AG04450 (cell line): Measurements from ENCODE around the gene PDXDC1. TPM values are rescaled to one million over a fixed set of nuclear protein-coding genes. Genes with fewer than 3 reads are reported as not detected.
"Not testable (repeated sequence)": the region's sequence is repeated elsewhere in the genome, so short reads cannot be mapped to it uniquely, and the experiment has no call there.

Source experiments
- CTCF ChIA-PET: fragments of 300-600, 350-600 bp; formaldehyde crosslinking; extraction: SDS; loops from one replicate; lab custom pipeline; 2022; ENCODE audit warnings: antibody characterized with exemption, inconsistent platforms; lab: Charles Lee
- POLR2A ChIA-PET: fragments of 350-600 bp; formaldehyde crosslinking; extraction: SDS; loops from one replicate; lab custom pipeline; 2021; ENCODE audit warnings: antibody characterized with exemption, inconsistent platforms; lab: Yijun Ruan, JAX
- DNase-seq: peaks from one replicate; pipeline ENCODE4 v3.0.0-alpha.2; 2011; ENCODE audit warnings: low read depth, low spot score
- H3K27ac ChIP-seq: one replicate; pipeline ENCODE4 v1.5.1; 2012; ENCODE audit warnings: low read depth, low read length, control low read depth
- H3K27me3 ChIP-seq: one replicate; pipeline ENCODE4 v1.6.0; 2012; ENCODE audit warnings: low read length; ENCODE audit not compliant: control insufficient read depth, insufficient read depth
- H3K4me3 ChIP-seq: 2 replicates; pipeline ENCODE4 v1.5.1; 2011; ENCODE audit warnings: mild to moderate bottlenecking, low read depth, low read length, control low read depth
- H3K9me3 ChIP-seq: 2 replicates; pipeline ENCODE4 v1.5.1; 2012; ENCODE audit warnings: low read length; ENCODE audit not compliant: control insufficient read depth, insufficient read depth
- polyA plus RNA-seq: library from polyadenylated mRNA; depleted of rRNA; stranded (reverse); fragments of >200 nt; gene quantifications from 2 replicates; pipeline ENCODE4 v1.2.3, GENCODE V29; 2011
- TF ChIP-seq, protein P1 (sequence below): IDR thresholded peaks from 2 replicates; pipeline ENCODE4 v1.5.1; 2011; ENCODE audit warnings: low read depth, low read length, control low read depth, inconsistent platforms

The PDXDC1 gene
- polyA plus RNA-seq, 1 experiment = 93.9 TPM

DNA sequence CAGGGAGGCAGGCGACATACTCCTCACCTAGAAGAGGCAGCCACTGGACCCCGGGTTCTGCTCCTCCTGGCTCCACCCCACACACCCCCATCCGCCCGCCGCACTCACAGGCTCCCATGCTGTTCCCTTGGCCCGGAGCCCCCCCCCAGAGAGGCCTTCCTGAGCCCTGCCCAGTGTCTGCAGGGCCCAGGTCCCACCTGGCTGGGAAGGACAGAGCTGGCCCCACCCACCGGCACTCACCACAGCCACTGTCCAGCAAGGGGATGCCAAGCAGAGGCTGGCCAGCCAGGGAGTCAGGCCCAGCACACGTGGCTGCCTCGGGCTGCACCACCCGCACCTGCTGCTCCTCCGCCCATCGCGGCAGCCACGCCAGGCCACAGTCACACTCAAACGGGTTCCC is 162.7 kb downstream of the PDXDC1 start:
- CTCF ChIA-PET = not testable (repeated sequence)

DNA sequence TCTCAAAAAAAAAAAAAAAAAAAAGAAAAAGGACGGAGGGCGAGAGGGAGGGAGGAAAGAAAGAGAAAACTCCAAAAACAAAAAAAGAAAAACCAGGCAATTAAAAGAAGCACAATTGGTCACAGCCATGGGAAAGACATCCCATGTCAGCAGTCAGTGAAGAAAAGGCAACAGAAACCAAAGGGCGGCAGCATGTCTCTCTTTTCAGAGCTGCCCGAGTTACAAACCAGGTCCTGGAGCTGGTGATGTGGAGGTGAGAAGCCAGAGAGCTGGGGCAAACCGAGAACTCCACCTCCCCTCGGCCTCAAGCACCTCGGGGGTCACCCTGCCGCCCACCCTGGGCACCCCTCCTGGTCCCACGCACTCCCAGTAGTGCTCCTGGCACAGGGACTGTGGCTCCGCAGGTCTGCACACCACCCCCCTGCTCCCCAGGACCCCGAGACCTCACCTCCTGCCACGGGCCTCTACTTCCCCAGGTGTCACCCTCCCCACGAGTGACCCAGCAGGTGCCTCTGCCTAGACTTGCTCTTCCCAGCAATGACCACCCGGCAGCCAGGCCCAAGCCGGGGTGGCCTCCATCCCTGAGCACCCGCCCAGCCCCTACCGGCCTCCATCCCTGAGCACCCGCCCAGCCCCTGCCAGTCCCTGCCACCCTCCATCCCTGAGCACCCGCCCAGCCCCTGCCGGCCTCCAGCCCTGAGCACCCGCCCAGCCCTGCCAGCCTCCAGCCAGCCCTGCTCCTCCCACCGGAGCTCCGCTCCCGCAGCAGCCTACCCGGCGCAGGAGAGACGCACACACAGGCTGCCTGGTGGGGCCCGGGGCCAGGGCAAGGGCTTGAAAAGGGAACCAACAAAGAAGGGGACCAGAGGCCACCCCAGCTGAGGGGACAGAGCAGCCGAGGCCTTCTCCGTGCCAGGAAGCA is 165.9 kb downstream of the PDXDC1 start:
- H3K4me3 ChIP-seq, H3K27ac ChIP-seq, POLR2A ChIA-PET, DNase-seq, H3K9me3 ChIP-seq, CTCF ChIA-PET, H3K27me3 ChIP-seq: not testable (repeated sequence)

More for the DNA sequence above, 162.7 kb downstream of the PDXDC1 start:
- H3K4me3 ChIP-seq, H3K27ac ChIP-seq, H3K9me3 ChIP-seq, DNase-seq, H3K27me3 ChIP-seq, POLR2A ChIA-PET: not testable (repeated sequence)

DNA sequence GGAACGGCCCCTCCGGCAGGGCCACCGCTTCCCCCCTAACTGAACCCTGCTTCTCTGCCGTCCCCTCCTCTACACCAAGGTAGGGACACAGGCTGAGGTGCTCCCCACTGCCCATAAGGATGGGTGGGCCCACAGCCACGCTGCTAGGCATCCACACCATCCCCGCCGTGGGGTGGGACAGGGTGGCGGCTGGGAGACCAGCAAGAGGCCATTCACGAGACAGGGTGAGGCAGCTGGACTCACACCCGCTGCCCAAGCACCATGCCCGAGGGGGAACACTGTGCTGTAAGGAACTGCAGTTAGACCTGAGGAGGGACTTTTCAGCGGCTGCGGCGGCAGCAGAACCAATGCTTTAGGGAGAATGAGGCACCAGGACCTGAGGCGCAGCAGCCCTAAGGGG is 166.8 kb downstream of the PDXDC1 start:
- DNase-seq = no peak
- Histone ChIP-seq H3K27ac (no peak overlapping the region), H3K4me3 (no peak overlapping the region), H3K27me3 (no peaks in the 10 kb centered on the region), H3K9me3 (no peaks in the 10 kb centered on the region; the same call in 1 of the 2 replicates)
- TF ChIP-seq, protein P1, sequence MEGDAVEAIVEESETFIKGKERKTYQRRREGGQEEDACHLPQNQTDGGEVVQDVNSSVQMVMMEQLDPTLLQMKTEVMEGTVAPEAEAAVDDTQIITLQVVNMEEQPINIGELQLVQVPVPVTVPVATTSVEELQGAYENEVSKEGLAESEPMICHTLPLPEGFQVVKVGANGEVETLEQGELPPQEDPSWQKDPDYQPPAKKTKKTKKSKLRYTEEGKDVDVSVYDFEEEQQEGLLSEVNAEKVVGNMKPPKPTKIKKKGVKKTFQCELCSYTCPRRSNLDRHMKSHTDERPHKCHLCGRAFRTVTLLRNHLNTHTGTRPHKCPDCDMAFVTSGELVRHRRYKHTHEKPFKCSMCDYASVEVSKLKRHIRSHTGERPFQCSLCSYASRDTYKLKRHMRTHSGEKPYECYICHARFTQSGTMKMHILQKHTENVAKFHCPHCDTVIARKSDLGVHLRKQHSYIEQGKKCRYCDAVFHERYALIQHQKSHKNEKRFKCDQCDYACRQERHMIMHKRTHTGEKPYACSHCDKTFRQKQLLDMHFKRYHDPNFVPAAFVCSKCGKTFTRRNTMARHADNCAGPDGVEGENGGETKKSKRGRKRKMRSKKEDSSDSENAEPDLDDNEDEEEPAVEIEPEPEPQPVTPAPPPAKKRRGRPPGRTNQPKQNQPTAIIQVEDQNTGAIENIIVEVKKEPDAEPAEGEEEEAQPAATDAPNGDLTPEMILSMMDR = no peak
- CTCF ChIA-PET = no interaction called here
- POLR2A ChIA-PET = no interaction called here

DNA sequence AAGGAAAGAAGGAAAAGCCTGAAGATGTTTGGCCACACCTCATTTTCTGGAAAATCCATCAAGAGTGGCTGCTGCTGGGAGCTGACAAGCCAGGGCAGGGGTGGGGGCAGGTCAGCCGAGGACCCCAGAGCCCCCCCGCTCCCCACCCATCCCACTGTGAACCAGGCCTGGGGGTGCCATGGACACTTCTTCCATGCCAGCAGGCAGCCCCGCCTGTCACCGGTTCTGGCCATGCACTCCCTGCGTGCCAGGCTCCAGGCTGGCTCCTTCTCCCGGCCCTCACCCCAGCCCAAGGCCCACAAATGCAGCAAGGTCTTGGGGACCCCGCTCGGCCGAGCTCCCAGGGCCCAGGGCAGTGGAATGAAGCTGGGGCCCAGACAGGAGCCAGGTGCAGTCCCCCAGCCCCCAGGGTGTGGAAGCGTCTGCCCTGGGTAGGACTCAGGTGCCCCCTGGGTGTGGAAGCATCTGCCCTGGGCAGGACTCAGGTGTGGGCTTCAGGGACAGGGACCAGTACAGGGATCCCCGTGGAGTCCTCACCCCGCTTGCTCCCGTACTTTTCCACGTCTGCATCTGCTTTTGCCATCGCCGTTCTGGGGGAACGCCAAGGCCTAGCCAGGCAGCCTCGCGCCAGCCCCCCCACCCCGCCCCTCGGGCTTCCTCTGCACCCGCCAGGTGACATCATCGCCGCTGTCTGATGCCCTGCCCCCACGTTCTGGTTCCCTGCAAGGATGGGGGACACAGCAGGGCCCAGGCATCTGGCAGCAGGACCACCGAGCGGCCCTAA is 167.5 kb downstream of the PDXDC1 start:
- CTCF ChIA-PET, H3K9me3 ChIP-seq, DNase-seq, H3K4me3 ChIP-seq, H3K27ac ChIP-seq, POLR2A ChIA-PET, H3K27me3 ChIP-seq: not testable (repeated sequence)

DNA sequence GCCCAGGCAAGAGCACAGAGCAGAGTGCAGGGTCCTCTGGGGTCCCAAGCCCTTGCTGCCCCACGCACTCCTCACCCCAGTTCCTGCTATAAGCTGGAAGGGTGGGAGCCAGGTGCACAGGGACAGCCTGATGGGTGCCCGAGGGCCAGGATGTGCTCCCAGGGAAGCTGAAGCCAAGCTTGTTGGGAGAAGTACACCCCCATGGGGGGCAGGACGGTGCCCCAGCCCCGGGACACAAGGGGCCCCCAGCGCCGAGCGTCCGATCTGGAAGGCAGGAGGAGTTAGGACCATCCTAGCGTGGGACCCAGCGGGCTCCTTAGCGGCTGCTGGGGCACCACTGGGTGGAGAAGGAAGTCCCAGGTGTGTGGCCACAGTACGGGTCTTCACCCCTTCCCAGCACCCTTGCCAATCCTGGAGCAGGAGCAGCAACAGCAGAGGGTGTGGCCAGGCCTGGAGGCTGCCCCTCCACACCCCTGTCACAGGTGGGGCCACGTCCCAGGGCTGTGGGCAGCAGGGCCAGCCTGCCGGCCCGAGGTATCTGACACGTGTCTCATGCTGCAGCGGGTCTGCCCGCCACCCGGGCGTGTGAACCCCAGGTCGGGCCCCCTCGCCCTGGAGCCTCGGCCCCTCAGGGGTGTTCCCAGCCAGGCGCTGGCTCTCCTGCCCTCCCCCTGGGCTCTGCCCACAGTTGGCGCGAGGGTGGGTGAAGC is 168.2 kb downstream of the PDXDC1 start:
- H3K9me3 ChIP-seq, H3K4me3 ChIP-seq, H3K27ac ChIP-seq, DNase-seq, H3K27me3 ChIP-seq, CTCF ChIA-PET, POLR2A ChIA-PET: not testable (repeated sequence)

DNA sequence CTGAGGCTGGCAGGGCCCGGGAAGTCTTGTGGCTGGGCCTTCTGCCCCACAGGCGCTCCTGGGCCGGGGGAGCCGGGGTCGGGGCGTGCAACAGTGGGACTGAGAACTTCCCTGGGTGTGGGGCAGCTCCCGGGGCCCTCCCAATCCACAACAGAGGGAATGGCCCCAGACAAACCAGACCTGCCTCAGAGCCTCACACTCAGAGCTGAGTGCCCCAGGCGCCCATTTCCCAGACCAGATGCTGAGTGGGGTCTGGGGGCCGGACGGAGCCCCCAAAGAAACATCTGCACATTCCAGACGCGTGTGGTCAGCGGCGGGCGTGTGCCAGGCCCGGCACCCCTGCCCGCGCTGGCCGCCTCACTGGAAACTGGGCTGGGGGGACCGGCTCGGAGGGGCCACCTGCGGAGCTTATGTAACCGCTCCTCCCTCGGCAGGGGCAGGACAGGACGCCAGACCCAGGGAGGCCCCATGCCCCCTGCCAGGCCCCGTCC is 168.8 kb downstream of the PDXDC1 start:
- H3K27me3 ChIP-seq, POLR2A ChIA-PET, DNase-seq, CTCF ChIA-PET, H3K9me3 ChIP-seq, H3K4me3 ChIP-seq: not testable (repeated sequence)
- H3K27ac ChIP-seq = peak overlapping the region; percentile 73

DNA sequence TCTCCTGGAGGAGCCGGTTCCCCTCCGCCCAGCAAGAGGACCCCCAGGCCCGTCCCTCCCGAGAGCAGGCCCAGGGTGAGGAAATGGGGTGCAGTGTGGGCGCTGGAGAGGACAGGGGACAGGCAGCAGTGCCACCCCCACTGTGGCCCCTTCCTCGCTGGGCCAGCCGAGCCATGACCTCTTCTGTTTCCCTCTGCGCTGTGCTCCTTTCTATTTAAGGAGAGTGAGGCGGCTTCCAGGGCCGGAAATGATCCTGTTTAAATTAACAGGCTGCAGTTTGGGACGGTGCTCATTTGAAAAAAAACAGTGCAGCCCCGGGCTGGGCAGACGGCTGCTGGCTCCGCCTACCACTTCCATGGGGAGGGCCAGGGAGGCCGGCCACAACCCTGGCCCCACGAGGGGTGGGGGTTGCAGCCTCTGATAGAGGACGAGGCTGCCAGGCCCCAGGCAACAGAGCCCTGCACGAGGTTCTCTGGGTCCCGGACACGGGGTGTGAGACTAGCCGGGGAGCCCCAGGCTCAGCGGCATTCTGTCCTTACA is 169.3 kb downstream of the PDXDC1 start:
- DNase-seq, H3K27me3 ChIP-seq, H3K9me3 ChIP-seq, CTCF ChIA-PET, POLR2A ChIA-PET: not testable (repeated sequence)
- Histone ChIP-seq H3K4me3 (peak overlapping the region; percentile 31), H3K27ac (peak overlapping the region; percentile 73)

DNA sequence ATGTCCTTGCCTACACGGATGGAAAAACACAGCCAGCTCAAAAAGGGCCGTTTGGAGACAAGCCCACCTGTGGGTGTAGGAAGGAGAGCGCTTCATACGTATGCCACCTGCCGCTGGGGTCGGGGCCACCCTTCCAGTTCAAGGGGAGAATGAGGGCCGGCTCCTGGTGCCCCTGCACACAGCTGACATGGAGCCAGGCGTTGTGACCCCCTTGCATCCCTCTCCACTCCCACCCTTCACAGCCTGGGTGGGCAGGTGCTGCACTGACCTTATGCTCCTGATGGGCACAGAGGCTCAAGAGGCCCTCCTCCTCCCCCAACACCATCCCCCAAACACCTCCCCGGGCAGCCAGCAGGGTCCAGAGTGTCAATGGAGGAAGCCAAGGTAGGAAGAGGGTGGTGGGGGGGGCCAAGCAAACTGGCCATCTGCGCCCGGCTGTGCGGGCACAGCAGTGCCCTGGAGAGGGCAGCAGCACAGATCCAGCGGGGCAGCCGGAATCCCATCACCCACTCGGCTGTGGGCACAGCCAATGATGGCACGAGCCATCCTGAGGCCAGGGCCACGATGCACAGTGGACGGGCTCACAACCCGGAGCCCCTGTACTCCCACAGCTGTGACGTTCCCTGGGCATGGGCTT is 170.1 kb downstream of the PDXDC1 start:
- CTCF ChIA-PET, H3K4me3 ChIP-seq, H3K9me3 ChIP-seq, DNase-seq, H3K27me3 ChIP-seq: not testable (repeated sequence)
- POLR2A ChIA-PET = interaction anchor here (0.9 kb wide), 1 partner anchor 51 kb away, joined by 3 read pairs; the partner anchor contains the start of gene RRN3
- H3K27ac ChIP-seq = peak overlapping the region; percentile 73

DNA sequence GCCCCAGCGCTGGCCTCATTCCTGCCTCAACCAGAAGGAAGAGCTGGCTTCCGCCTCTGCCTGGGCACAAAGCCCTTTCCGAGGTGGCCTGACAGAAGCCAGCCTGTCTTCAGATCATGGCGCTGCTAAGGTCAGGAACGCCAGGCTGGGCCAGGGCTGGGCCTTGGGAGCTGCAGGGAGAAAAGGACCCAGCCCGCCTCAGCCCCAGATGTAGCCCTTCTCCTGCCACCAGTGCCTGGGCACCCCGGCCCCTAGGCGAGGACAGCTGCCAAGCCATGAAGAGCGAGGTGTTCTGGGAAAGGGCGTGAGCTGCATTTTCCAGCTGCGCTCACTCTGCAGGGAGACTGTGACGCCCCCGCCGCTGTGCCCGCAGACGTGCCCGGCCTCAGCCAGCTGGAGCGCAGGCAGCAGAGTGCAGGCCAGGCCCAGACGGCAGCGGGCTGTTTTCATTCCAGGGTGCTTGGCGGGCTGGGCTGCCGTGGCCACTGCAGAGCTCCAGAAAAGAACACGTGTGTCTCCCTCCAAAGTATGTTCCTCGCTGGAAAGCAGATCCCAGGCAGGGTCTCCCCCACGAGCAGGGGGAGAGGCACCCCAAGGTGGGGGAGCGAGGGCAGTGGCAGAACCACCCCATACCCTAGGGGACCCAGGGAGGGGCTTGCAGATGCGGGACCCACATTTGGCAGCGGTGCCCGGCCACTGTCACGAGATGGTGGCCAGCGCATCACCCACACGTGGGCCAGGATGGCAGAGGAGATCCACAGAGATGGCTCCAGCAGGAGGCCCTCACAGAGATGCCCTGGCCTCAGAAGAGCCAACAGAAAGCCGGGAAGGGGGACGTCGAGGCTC is 170.8 kb downstream of the PDXDC1 start:
- H3K9me3 ChIP-seq, H3K4me3 ChIP-seq, CTCF ChIA-PET, H3K27me3 ChIP-seq, DNase-seq: not testable (repeated sequence)
- POLR2A ChIA-PET = interaction anchor here (0.9 kb wide), 1 partner anchor 52 kb away, joined by 3 read pairs; the partner anchor contains the start of gene RRN3
- H3K27ac ChIP-seq = peak overlapping the region; percentile 73
